MM.1S (cell line): ENCODE data around the gene CDC5L.

Experiments used
- DNase-seq: peaks from one replicate; pipeline ENCODE4 v3.0.0-alpha.2; 2015
- H2AFZ ChIP-seq: fragments of 300-600 bp; sonication (generic); 2 replicates; pipeline ENCODE4 v1.6.0; 2016; ENCODE audit warnings: antibody characterized with exemption, low read length
- H3F3A ChIP-seq: fragments of 300-600 bp; sonication (generic); 2 replicates; pipeline ENCODE4 v1.6.1; 2016; ENCODE audit warnings: mild to moderate bottlenecking, antibody characterized with exemption, low read length, moderate library complexity, mixed read lengths; ENCODE audit not compliant: insufficient read depth
- H3K27ac ChIP-seq: fragments of 300-600 bp; sonication (generic); 2 replicates; pipeline ENCODE4 v1.5.1; 2016; ENCODE audit warnings: mild to moderate bottlenecking, low read length
- H3K27me3 ChIP-seq: fragments of 300-600 bp; sonication (generic); replicated peaks from 2 replicates; pipeline ENCODE4 v1.6.0; 2016; ENCODE audit warnings: low read length; ENCODE audit not compliant: insufficient read depth
- H3K36me3 ChIP-seq: fragments of 300-600 bp; sonication (generic); replicated peaks from 2 replicates; pipeline ENCODE4 v1.6.1; 2016; ENCODE audit warnings: mild to moderate bottlenecking, low read length, mixed read lengths; ENCODE audit not compliant: insufficient read depth
- H3K4me1 ChIP-seq: fragments of 300-600 bp; sonication (generic); 2 replicates; pipeline ENCODE4 v1.6.1; 2016; ENCODE audit warnings: low read length, mixed read lengths
- H3K4me2 ChIP-seq: fragments of 300-600 bp; sonication (generic); 2 replicates; pipeline ENCODE4 v1.6.0; 2016; ENCODE audit warnings: low read depth, low read length
- H3K4me3 ChIP-seq: fragments of 300-600 bp; sonication (generic); 2 replicates; pipeline ENCODE4 v1.5.1; 2016; ENCODE audit warnings: low read length, mixed read lengths
- H3K79me2 ChIP-seq: fragments of 300-600 bp; sonication (generic); 2 replicates; pipeline ENCODE4 v1.6.1; 2016; ENCODE audit warnings: mixed run types, low read length, mixed read lengths
- H3K9ac ChIP-seq: fragments of 300-600 bp; sonication (generic); 2 replicates; pipeline ENCODE4 v1.6.1; 2016; ENCODE audit warnings: low read length, mixed read lengths
- H3K9me2 ChIP-seq: fragments of 300-600 bp; sonication (generic); replicated peaks from 2 replicates; pipeline ENCODE4 v1.6.1; 2016; ENCODE audit warnings: mild to moderate bottlenecking, low read length, mixed read lengths; ENCODE audit not compliant: insufficient read depth
- H3K9me3 ChIP-seq: fragments of 300-600 bp; sonication (generic); replicated peaks from 2 replicates; pipeline ENCODE4 v1.6.1; 2016; ENCODE audit warnings: mild to moderate bottlenecking, low read length, mixed read lengths; ENCODE audit not compliant: insufficient read depth
- H4K20me1 ChIP-seq: fragments of 300-600 bp; sonication (generic); 2 replicates; pipeline ENCODE4 v1.6.1; 2016; ENCODE audit warnings: mild to moderate bottlenecking, low read length, moderate library complexity, mixed read lengths; ENCODE audit not compliant: insufficient read depth
- EZH2 ChIP-seq: fragments of 300-600 bp; sonication (generic); optimal IDR thresholded peaks from 2 replicates; pipeline ENCODE3; 2017; ENCODE audit warnings: low read depth, mild to moderate bottlenecking, antibody characterized with exemption, low read length, mixed read lengths
- EZH2phosphoT487 ChIP-seq: fragments of 300-600 bp; sonication (generic); IDR thresholded peaks from 2 replicates; pipeline ENCODE4 v1.6.1; 2018; ENCODE audit warnings: antibody characterized with exemption, low read length
- TF ChIP-seq, protein P1 (sequence below): fragments of 300-600 bp; sonication (generic); IDR thresholded peaks from 2 replicates; pipeline ENCODE4 v1.5.1; 2016; ENCODE audit warnings: antibody characterized with exemption, low read length, mixed read lengths

Gene CDC5L

DNA sequence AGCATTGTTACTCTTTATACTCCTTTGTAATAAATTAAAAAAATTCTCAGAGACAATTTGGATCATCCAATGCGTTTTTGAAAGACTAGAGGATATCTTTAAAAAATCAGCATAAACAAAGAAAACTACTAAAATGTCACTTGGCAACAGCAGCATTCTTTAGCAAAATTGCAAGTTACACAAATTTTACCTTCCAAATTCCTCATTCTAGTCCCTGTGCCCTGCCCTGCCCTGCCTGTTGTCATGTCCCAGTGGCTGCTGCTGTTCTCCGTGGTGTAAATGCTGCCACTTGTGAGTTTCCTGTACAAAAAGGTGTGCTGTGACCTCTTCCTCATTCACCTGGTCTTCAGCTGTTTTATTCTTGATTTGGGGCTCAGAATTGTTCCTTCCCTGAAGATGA, 83.2 kb downstream of the CDC5L start:
- Histone ChIP-seq H3K79me2 (no peaks in the 10 kb centered on the region), H3K9me3 (no peaks in the 10 kb centered on the region), H3K27me3 (no peaks in the 10 kb centered on the region), H4K20me1 (no peaks in the 10 kb centered on the region), H3K4me3 (no peak overlapping the region), H3K9ac (no peak overlapping the region), H2AFZ (no peak overlapping the region), H3K4me2 (no peak overlapping the region), H3K4me1 (no peaks in the 10 kb centered on the region), H3F3A (no peaks in the 10 kb centered on the region), H3K36me3 (no peaks in the 10 kb centered on the region), H3K9me2 (no peaks in the 10 kb centered on the region), H3K27ac (no peak overlapping the region)
- DNase-seq: no peak
- TF ChIP-seq, protein P1, sequence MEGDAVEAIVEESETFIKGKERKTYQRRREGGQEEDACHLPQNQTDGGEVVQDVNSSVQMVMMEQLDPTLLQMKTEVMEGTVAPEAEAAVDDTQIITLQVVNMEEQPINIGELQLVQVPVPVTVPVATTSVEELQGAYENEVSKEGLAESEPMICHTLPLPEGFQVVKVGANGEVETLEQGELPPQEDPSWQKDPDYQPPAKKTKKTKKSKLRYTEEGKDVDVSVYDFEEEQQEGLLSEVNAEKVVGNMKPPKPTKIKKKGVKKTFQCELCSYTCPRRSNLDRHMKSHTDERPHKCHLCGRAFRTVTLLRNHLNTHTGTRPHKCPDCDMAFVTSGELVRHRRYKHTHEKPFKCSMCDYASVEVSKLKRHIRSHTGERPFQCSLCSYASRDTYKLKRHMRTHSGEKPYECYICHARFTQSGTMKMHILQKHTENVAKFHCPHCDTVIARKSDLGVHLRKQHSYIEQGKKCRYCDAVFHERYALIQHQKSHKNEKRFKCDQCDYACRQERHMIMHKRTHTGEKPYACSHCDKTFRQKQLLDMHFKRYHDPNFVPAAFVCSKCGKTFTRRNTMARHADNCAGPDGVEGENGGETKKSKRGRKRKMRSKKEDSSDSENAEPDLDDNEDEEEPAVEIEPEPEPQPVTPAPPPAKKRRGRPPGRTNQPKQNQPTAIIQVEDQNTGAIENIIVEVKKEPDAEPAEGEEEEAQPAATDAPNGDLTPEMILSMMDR: no peak
- TF ChIP-seq EZH2phosphoT487: no peak
- TF ChIP-seq EZH2: no peak

DNA sequence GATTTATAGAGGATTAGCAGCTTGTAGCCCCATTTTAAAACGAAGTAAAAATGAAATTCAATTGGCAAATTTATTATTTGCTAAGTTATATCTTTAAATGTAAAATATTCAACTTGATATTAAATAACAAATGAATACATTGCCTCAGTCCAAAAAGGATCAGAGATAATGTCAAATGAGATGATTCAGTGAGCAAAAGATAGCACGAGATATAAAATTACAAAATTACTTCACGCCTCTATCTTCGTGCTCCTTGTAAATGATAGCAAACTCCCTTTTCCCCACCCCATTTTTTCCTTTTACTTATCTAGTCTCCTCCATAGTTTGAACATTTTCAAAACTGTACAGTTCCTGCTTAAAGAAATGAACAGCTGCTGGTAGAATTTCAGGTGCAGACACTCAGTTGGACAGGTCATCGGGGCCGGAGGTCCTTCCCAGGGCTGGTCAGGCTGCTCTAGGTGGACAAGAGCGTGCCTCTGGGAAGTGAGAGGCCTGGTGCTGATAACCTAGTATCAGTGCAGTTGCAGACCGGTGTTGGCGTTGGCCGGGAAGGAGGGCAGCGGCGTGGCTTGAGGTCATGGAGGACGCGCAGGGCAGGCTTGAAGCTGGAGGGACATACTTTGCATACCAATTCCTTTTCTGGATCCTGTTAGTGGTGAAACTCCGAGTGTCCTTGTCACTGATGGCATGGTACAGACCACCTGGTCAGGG, 83.9 kb downstream of the CDC5L start:
- Histone ChIP-seq H3K36me3 (no peaks in the 10 kb centered on the region), H3K9me3 (no peaks in the 10 kb centered on the region), H3K4me2 (no peak overlapping the region), H3F3A (no peaks in the 10 kb centered on the region), H3K9ac (no peak overlapping the region), H3K79me2 (no peaks in the 10 kb centered on the region), H2AFZ (no peak overlapping the region), H4K20me1 (no peaks in the 10 kb centered on the region), H3K9me2 (no peaks in the 10 kb centered on the region), H3K4me1 (no peaks in the 10 kb centered on the region), H3K27ac (no peak overlapping the region), H3K4me3 (no peak overlapping the region), H3K27me3 (no peaks in the 10 kb centered on the region)
- TF ChIP-seq EZH2: no peak
- TF ChIP-seq, protein P1: no peak
- no peak for TF ChIP-seq EZH2phosphoT487
- DNase-seq: no peak

DNA sequence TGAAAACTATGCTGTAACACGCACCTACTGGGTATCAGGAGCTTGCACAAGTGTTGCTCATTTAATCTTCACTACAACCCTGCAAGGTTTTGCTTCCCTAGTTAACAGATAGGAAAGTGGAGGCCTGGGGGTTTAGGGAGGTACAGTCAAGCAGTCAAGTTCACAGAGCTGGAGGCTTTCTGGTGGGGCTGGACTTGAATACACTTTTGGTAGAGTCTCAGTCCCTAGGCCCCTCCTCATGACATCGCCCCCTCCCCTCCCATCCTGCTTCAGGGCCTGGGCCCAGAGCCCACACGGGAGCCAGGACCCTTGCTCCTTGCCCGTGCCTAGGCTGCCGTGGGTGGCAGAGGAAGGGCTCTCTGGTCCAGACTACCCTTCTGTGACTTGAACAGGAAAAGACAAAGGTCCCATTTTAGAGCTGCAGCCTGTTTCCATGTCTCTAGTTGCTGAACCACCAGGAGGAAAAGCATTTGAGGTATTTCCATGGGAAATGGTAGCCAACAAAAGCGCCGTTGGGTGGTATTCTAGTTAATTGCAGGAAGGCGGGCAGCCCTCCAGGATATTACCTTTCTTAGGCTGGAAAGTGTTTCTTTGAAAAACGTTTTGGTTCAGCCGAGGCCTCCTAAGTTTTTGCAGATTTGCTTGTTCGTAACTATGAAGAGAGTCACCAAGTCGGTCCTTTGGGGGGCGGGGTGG, 84.9 kb downstream of the CDC5L start:
- no peak overlapping the region for H3K9ac ChIP-seq
- no peaks in the 10 kb centered on the region for H3K9me3 ChIP-seq
- no peak overlapping the region for H3K4me3 ChIP-seq
- H3F3A ChIP-seq: no peaks in the 10 kb centered on the region
- H3K79me2 ChIP-seq: no peaks in the 10 kb centered on the region
- no peaks in the 10 kb centered on the region for H3K27me3 ChIP-seq
- DNase-seq: no peak
- H3K4me1 ChIP-seq: no peaks in the 10 kb centered on the region
- H4K20me1 ChIP-seq: no peaks in the 10 kb centered on the region
- no peaks in the 10 kb centered on the region for H3K9me2 ChIP-seq
- H3K36me3 ChIP-seq: no peaks in the 10 kb centered on the region
- H2AFZ ChIP-seq: no peak overlapping the region
- no peak overlapping the region for H3K4me2 ChIP-seq
- no peak overlapping the region for H3K27ac ChIP-seq
- no peak for TF ChIP-seq EZH2
- TF ChIP-seq EZH2phosphoT487: no peak
- TF ChIP-seq, protein P1: no peak
